Endothelial cell of umbilical vein (primary cell): ENCODE measurements around the gene LRG1. TPM values are rescaled to one million over a fixed set of nuclear protein-coding genes. Genes with fewer than 3 reads are reported as not detected.

Source experiments
- BruUV-seq: library from RNA; stranded (reverse); fragments of 400-500 nt; replicated peaks from 2 replicates; lab custom pipeline; 2021; lab: Mats Ljungman, UMichigan
- CTCF ChIA-PET: fragments of 300-600, 350-600 bp; sonication (Branson Sonifier 250); formaldehyde crosslinking; loops from one replicate; lab custom pipeline; 2021; ENCODE audit warnings: antibody characterized with exemption, inconsistent platforms; lab: Charles Lee
- POLR2A ChIA-PET: fragments of 300-600, 350-600 bp; sonication (Branson Sonifier 250); formaldehyde crosslinking; loops from one replicate; lab custom pipeline; 2021; ENCODE audit warnings: antibody characterized with exemption, inconsistent platforms; lab: Charles Lee
- DNase-seq: peaks from one replicate; pipeline ENCODE4 v3.0.0-alpha.2; 2011; ENCODE audit warnings: low read depth, low spot score
- FAIRE-seq: peaks from 2 replicates; lab custom pipeline; 2011; peaks lifted over from hg19 to GRCh38; lab: Jason Lieb, UNC
- H2AFZ ChIP-seq: 2 replicates; pipeline ENCODE4 v1.6.0; 2012; ENCODE audit warnings: low read depth, low read length, control low read depth, inconsistent platforms
- H3K27ac ChIP-seq: 2 replicates; pipeline ENCODE4 v1.5.1; 2011; ENCODE audit warnings: low read depth, mild to moderate bottlenecking, control low read depth, low read length, moderate library complexity; ENCODE audit not compliant: insufficient read depth
- H3K27me3 ChIP-seq, 2 experiments: 2 replicates each; pipeline versions ENCODE4 v1.6.0 to v1.6.1; 2011; ENCODE audit warnings: low read length in 2 of 2, mixed read lengths in 1 of 2; ENCODE audit not compliant: control insufficient read depth in 2 of 2, insufficient read depth in 2 of 2
- H3K36me3 ChIP-seq, 2 experiments: 2 replicates in 1 of 2; 3 replicates in 1 of 2; pipeline ENCODE4 v1.5.1; 2011; ENCODE audit warnings: low read length in 2 of 2, mild to moderate bottlenecking in 1 of 2, moderate library complexity in 1 of 2; ENCODE audit not compliant: control insufficient read depth in 2 of 2, insufficient read depth in 2 of 2; ENCODE audit errors: extremely low read depth in 1 of 2
- H3K4me1 ChIP-seq: 3 replicates; pipeline ENCODE4 v1.5.1; 2011; ENCODE audit warnings: mild to moderate bottlenecking, low read length; ENCODE audit not compliant: control insufficient read depth, insufficient read depth; ENCODE audit errors: extremely low read depth
- H3K4me2 ChIP-seq: 2 replicates; pipeline ENCODE4 v1.6.1; 2011; ENCODE audit warnings: low read length, control low read depth, mixed read lengths; ENCODE audit not compliant: insufficient read depth
- H3K4me3 ChIP-seq, 3 experiments: fragments of 200-600 bp in 1 of 3; sonication (generic), shearing (Covaris generic) in 1 of 3; replicated peaks in 1 of 3; 2 replicates each; pipeline ENCODE4 v1.5.1; 2011 to 2016; ENCODE audit warnings: control low read depth in 3 of 3, low read length in 3 of 3, mild to moderate bottlenecking in 2 of 3, inconsistent platforms in 1 of 3, low read depth in 1 of 3, moderate library complexity in 1 of 3; ENCODE audit not compliant: insufficient read depth in 1 of 3
- H3K79me2 ChIP-seq: 2 replicates; pipeline ENCODE4 v1.6.0; 2012; ENCODE audit warnings: low read length, inconsistent platforms; ENCODE audit not compliant: control insufficient read depth, insufficient read depth
- H3K9ac ChIP-seq: replicated peaks from 2 replicates; pipeline ENCODE3; 2011; ENCODE audit warnings: low read length, control low read depth; ENCODE audit not compliant: insufficient read depth; ENCODE audit errors: extremely low read depth
- H3K9me1 ChIP-seq: replicated peaks from 3 replicates; pipeline ENCODE4 v1.6.0; 2011; ENCODE audit warnings: mild to moderate bottlenecking, low read length; ENCODE audit not compliant: control insufficient read depth, insufficient read depth; ENCODE audit errors: extremely low read depth
- H3K9me3 ChIP-seq: replicated peaks from 2 replicates; pipeline ENCODE4 v1.5.1; 2012; ENCODE audit warnings: low read length, inconsistent platforms; ENCODE audit not compliant: control insufficient read depth, insufficient read depth
- H4K20me1 ChIP-seq: replicated peaks from 2 replicates; pipeline ENCODE3; 2011; ENCODE audit warnings: mild to moderate bottlenecking, low read length; ENCODE audit not compliant: control insufficient read depth, insufficient read depth; ENCODE audit errors: extremely low read depth
- EZH2 ChIP-seq: IDR thresholded peaks from 2 replicates; pipeline ENCODE4 v1.6.1; 2012; ENCODE audit warnings: borderline replicate concordance, low read depth, mild to moderate bottlenecking, moderate library complexity, low read length, inconsistent platforms; ENCODE audit not compliant: severe bottlenecking
- FOS ChIP-seq: IDR thresholded peaks from 2 replicates; pipeline ENCODE4 v1.6.1; 2011; ENCODE audit warnings: mild to moderate bottlenecking, low read length, moderate library complexity, borderline replicate concordance; ENCODE audit not compliant: insufficient read depth
- GATA2 ChIP-seq: IDR thresholded peaks from 2 replicates; pipeline ENCODE4 v1.7.0; 2011; ENCODE audit warnings: low read depth, mild to moderate bottlenecking, moderate library complexity, mixed read lengths, low read length; ENCODE audit not compliant: insufficient read length, insufficient read depth
- JUN ChIP-seq: IDR thresholded peaks from 2 replicates; pipeline ENCODE4 v1.6.1; 2011; ENCODE audit warnings: borderline replicate concordance, low read depth; ENCODE audit not compliant: insufficient read length, insufficient read depth
- MYC ChIP-seq: IDR thresholded peaks from one replicate; pipeline ENCODE4 v1.6.1; 2011; ENCODE audit warnings: mild to moderate bottlenecking, low read depth, low read length
- POLR2A ChIP-seq: IDR thresholded peaks from 2 replicates; pipeline ENCODE4 v1.6.1; 2012; ENCODE audit warnings: low read depth, mild to moderate bottlenecking, control low read depth, low read length
- POLR2AphosphoS5 ChIP-seq: IDR thresholded peaks from 2 replicates; pipeline ENCODE4 v1.6.1; 2012; ENCODE audit warnings: low read depth, mild to moderate bottlenecking, control low read depth, low read length, moderate library complexity; ENCODE audit not compliant: insufficient read depth
- dilution Hi-C: fragments of 300-500 bp; cut with MboI; formaldehyde crosslinking; loops from one replicate; pipeline ENCODE4 v1.15.0; 2019; ENCODE audit warnings: low sequenced_read_pairs; ENCODE audit not compliant: extremely low pct_ligation_motif_present
- intact Hi-C: fragments of 100-400 bp; cut with micrococcal nuclease; formaldehyde crosslinking; loops from one replicate; pipeline ENCODE4 v1.10.0; 2022
- polyA plus RNA-seq, 4 experiments: library from polyadenylated mRNA; depleted of rRNA in 3 of 4; stranded (reverse) in 3 of 4; unstranded in 1 of 4; fragments of >200 nt; gene quantifications; 2 replicates each; pipeline versions ENCODE4 v1.2.1 to v1.2.3, GENCODE V29; 2011 to 2012; ENCODE audit warnings: missing spikeins in 1 of 4
- total RNA-seq: library from RNA; stranded (reverse); gene quantifications from 2 replicates; pipeline ENCODE4 v1.2.3, GENCODE V29; 2021
- TF ChIP-seq, protein P1 (sequence below): IDR thresholded peaks from 2 replicates; pipeline ENCODE4 v1.6.1; 2011; ENCODE audit not compliant: insufficient read depth, insufficient read length
- TF ChIP-seq, protein P2 (sequence below), 2 donors: IDR thresholded peaks; 1 replicate in 1 of 2; 2 replicates in 1 of 2; pipeline ENCODE4 v1.5.1; 2011; ENCODE audit warnings: low read length in 2 of 2, mild to moderate bottlenecking in 2 of 2, moderate library complexity in 2 of 2, control low read depth in 1 of 2, inconsistent platforms in 1 of 2, low read depth in 1 of 2; ENCODE audit not compliant: insufficient read depth in 1 of 2; ENCODE audit errors: extremely low read depth in 1 of 2

Gene LRG1
- total and polyA plus RNA-seq, 2 donors (not counting 3 experiments of a cell fraction or from before 2014, with no cell fraction given) = 0.21 to 0.31 TPM

DNA sequence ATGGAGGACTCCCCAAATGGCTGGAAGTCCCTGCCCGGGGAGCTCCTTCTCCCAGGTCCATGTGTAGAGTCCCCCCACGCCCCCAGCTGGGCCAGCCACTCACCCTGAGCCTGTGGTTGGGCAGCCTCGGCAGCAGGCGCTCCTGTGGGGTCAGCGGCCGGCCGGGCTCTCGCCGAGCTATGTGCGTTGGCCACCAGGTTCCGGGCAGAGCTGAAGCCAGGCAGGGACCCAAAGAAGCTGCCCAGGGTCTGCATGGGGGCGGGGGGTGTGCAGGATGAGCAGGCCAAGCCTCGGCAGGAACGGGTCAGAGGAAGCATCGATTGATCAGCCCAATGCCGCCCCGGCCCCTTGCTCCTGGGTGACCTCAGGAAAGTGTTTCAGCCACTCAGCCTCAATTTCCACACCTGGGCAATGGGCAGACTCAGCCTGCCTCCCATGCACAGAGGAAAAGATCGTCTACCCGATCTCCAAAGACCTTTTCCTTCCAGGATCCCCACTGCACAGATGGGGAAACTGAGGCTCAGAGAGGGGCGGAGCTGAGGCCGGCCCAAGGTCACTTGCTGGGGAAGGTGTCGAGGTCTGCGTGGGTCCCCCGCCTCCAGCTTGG, 22.3 kb downstream of the LRG1 start:
- Histone ChIP-seq H3K4me1 (no peaks in the 10 kb centered on the region), H3K9ac (no peak overlapping the region), H3K27me3 (no peaks in the 10 kb centered on the region), H3K9me3 (no peaks in the 10 kb centered on the region), H3K36me3 (no peaks in the 10 kb centered on the region), H4K20me1 (no peaks in the 10 kb centered on the region), H3K79me2 (no peaks in the 10 kb centered on the region), H3K27ac (no peak overlapping the region), H2AFZ (no peak overlapping the region), H3K9me1 (no peaks in the 10 kb centered on the region), H3K4me2 (no peak overlapping the region), H3K4me3 (no peak overlapping the region)
- dilution Hi-C loops = no loop called here
- intact Hi-C loops = no loop called here
- FAIRE-seq (no peak), DNase-seq (no peak)
- ChIA-PET POLR2A (interaction anchor here (0.6 kb wide), 1 partner anchor 102 kb away, joined by 3 read pairs; no protein-coding TSS in a partner anchor), CTCF (interaction anchor here (0.7 to 2.8 kb wide), 7 partner anchors 8 to 250 kb away, joined by 3 to 17 read pairs (median 4); no protein-coding TSS in a partner anchor)
- BruUV-seq = no TSS peak
- TF ChIP-seq GATA2 = no peak
- TF ChIP-seq EZH2 = no peak
- TF ChIP-seq, protein P1, sequence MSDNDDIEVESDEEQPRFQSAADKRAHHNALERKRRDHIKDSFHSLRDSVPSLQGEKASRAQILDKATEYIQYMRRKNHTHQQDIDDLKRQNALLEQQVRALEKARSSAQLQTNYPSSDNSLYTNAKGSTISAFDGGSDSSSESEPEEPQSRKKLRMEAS = no peak
- no peak for TF ChIP-seq POLR2AphosphoS5
- TF ChIP-seq POLR2A = no peak
- no peak for TF ChIP-seq JUN
- TF ChIP-seq, protein P2, sequence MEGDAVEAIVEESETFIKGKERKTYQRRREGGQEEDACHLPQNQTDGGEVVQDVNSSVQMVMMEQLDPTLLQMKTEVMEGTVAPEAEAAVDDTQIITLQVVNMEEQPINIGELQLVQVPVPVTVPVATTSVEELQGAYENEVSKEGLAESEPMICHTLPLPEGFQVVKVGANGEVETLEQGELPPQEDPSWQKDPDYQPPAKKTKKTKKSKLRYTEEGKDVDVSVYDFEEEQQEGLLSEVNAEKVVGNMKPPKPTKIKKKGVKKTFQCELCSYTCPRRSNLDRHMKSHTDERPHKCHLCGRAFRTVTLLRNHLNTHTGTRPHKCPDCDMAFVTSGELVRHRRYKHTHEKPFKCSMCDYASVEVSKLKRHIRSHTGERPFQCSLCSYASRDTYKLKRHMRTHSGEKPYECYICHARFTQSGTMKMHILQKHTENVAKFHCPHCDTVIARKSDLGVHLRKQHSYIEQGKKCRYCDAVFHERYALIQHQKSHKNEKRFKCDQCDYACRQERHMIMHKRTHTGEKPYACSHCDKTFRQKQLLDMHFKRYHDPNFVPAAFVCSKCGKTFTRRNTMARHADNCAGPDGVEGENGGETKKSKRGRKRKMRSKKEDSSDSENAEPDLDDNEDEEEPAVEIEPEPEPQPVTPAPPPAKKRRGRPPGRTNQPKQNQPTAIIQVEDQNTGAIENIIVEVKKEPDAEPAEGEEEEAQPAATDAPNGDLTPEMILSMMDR (IDR thresholded peaks at IDR 0.05; ENCODE audit: extremely low read depth in 1 of 2, insufficient read depth in 1 of 2, low read depth in 1 of 2, low read length in 2 of 2) = no peak
- no peak for TF ChIP-seq FOS
- TF ChIP-seq MYC = no peak
